H4 (cell line): Measurements from ENCODE around the gene CT45A3. TPM values are rescaled to one million over a fixed set of nuclear protein-coding genes. Genes with fewer than 3 reads are reported as not detected.
"Not testable (repeated sequence)": the region's sequence is repeated elsewhere in the genome, so short reads cannot be mapped to it uniquely, and the experiment has no call there.

ENCODE experiments used
- DNase-seq: peaks from one replicate; pipeline ENCODE4 v3.0.0-alpha.2; 2015; ENCODE audit warnings: low spot score
- total RNA-seq: library from RNA; depleted of rRNA; stranded (reverse); fragments of >200 nt; shearing (Covaris generic); gene quantifications from 2 replicates; pipeline ENCODE4 v1.2.3, GENCODE V29; 2014; rRNA removed

Gene CT45A3
- total RNA-seq, result not detected in 2 replicates

- not testable (repeated sequence) for DNase-seq
Observed at GRCh38 chrX:135768091-135768490, at the start of gene CT45A3. Gene CT45A3, minus strand, starts transcription at chrX:135768191. Its CDS starts 3,747 bp downstream, at chrX:135764444.

GRCh38 chrX:135802687-135803086 is 34.7 kb upstream of the CT45A3 start, which contains the start of gene CT45A6:
Gene CT45A6, minus strand, starts transcription at chrX:135802787. Its CDS starts 3,794 bp downstream, at chrX:135798993.
- not testable (repeated sequence) for DNase-seq

GRCh38 chrX:135785403-135785802 is 17.4 kb upstream of the CT45A3 start, which contains the start of gene CT45A5:
Gene CT45A5, minus strand, starts transcription at chrX:135785503. Its CDS starts 3,774 bp downstream, at chrX:135781729.
- DNase-seq, result not testable (repeated sequence)

GRCh38 chrX:135744739-135745138 is 23.3 kb downstream of the CT45A3 start:
- not testable (repeated sequence) for DNase-seq

- DNase-seq, result no peak
Observed at GRCh38 chrX:135741192-135741715, 26.7 kb downstream of the CT45A3 start.

GRCh38 chrX:135740681-135741149 is 27.3 kb downstream of the CT45A3 start:
- peak; percentile 47 for DNase-seq

GRCh38 chrX:135737366-135738071 is 30.5 kb downstream of the CT45A3 start:
- DNase-seq, result no peak

GRCh38 chrX:135734666-135735065 is 33.3 kb downstream of the CT45A3 start:
- DNase-seq, result not testable (repeated sequence)

- DNase-seq, result no peak
Observed at GRCh38 chrX:135713795-135714194, 54.2 kb downstream of the CT45A3 start.

- peak; percentile 19 for DNase-seq
Observed at GRCh38 chrX:135713183-135713689, 54.8 kb downstream of the CT45A3 start, which contains the start of gene CT45A1. Gene CT45A1, plus strand, starts transcription at chrX:135713639. Its CDS starts 5,302 bp downstream, at chrX:135718941.

Other genes starting within 250 kb of the CT45A3 start
- 1.6 and 3.9 TPM in 2 replicates for gene INTS6L, start 247.5 kb downstream of the CT45A3 start, total RNA-seq
- gene CT45A1, start 54.6 kb downstream of the CT45A3 start, total RNA-seq, result not detected in 2 replicates
- gene CT45A5, start 17.3 kb upstream of the CT45A3 start, total RNA-seq, result 0.50 TPM in 1 of 2 replicates, not detected in the other
- not detected in 2 replicates for gene CT45A6, start 34.6 kb upstream of the CT45A3 start, total RNA-seq
- gene CT45A2, start 51.8 kb upstream of the CT45A3 start, total RNA-seq, result not detected in 2 replicates
- not detected in 2 replicates for gene CT45A7, start 69.1 kb upstream of the CT45A3 start, total RNA-seq
- gene CT45A8, start 86.3 kb upstream of the CT45A3 start, total RNA-seq, result not detected in 2 replicates
- not detected in 2 replicates for gene CT45A9, start 103.6 kb upstream of the CT45A3 start, total RNA-seq
- 0.43 TPM in 1 of 2 replicates, not detected in the other for gene CT45A10, start 125.3 kb upstream of the CT45A3 start, total RNA-seq
- not detected in 2 replicates for gene SAGE1, start 125.5 kb upstream of the CT45A3 start, total RNA-seq
- 24.9 and 32.4 TPM in 2 replicates for gene MMGT1, start 205.8 kb upstream of the CT45A3 start, total RNA-seq
- 19.9 and 22.4 TPM in 2 replicates for gene SLC9A6, start 217.2 kb upstream of the CT45A3 start, total RNA-seq